Transverse colon (tissue), 4 donors: ENCODE data around the gene BPTF. TPM values are rescaled to one million over a fixed set of nuclear protein-coding genes. Genes with fewer than 3 reads are reported as not detected.
"Not testable (repeated sequence)": the region's sequence is repeated elsewhere in the genome, so short reads cannot be mapped to it uniquely, and the experiment has no call there.

Experiments
- DNase-seq: peaks from one replicate; pipeline ENCODE4 v3.0.0-alpha.2; 2019
- H3K27ac ChIP-seq, 4 donors: fragments of 200-600 bp; sonication (generic); 2 replicates each; pipeline ENCODE4 v1.5.1; 2016 to 2018; ENCODE audit warnings: inconsistent platforms in 4 of 4
- H3K27me3 ChIP-seq: fragments of 200-600 bp; sonication (generic); 2 replicates; pipeline ENCODE4 v1.5.1; 2017; ENCODE audit warnings: inconsistent platforms
- H3K36me3 ChIP-seq, 4 donors: fragments of 200-600 bp; sonication (generic); 2 replicates each; pipeline ENCODE4 v1.5.1; 2017 to 2019; ENCODE audit warnings: inconsistent platforms in 4 of 4
- H3K4me1 ChIP-seq, 4 donors: fragments of 200-600 bp; sonication (generic); 2 replicates each; pipeline ENCODE4 v1.5.1; 2017 to 2020; ENCODE audit warnings: inconsistent platforms in 4 of 4
- H3K4me3 ChIP-seq, 4 donors: fragments of 200-600 bp; sonication (generic); 1 replicate in 1 of 4; 2 replicates in 3 of 4; pipeline versions ENCODE4 v1.5.1 to v1.6.1; 2017 to 2019; ENCODE audit warnings: inconsistent platforms in 4 of 4
- H3K9me3 ChIP-seq, 2 donors: fragments of 200-600 bp; sonication (generic); 2 replicates each; pipeline ENCODE4 v1.5.1; 2017 to 2019; ENCODE audit warnings: inconsistent platforms in 2 of 2
- EP300 ChIP-seq: sonication (generic); formaldehyde crosslinking; IDR thresholded peaks from one replicate; pipeline ENCODE4 v1.6.1; 2017; ENCODE audit warnings: antibody characterized with exemption, low read depth
- POLR2A ChIP-seq: fragments of 450-650 bp; IDR thresholded peaks from one replicate; pipeline ENCODE4 v1.6.1; 2016; ENCODE audit warnings: antibody characterized with exemption, mild to moderate bottlenecking, moderate library complexity
- POLR2AphosphoS5 ChIP-seq, 3 donors: sonication (generic); formaldehyde crosslinking; IDR thresholded peaks; one replicate each; pipeline ENCODE4 v1.6.1; 2016; ENCODE audit warnings: antibody characterized with exemption in 3 of 3
- WGBS, 2 donors: methylation state at CpG; one replicate each; pipeline ENCODE4 v1.1.5; 2018; ENCODE audit warnings: low coverage in 1 of 2; 5-methylcytosine and 5-hydroxymethylcytosine counted together
- in situ Hi-C, 4 donors: fragments of 200-750 bp; cut with MboI; loops; one replicate each; pipeline versions ENCODE4 v1.15.0 to v1.15.1; 2017; ENCODE audit warnings: low sequenced_read_pairs in 3 of 4, low pct_ligation_motif_present in 1 of 4, low pct_unique_long_range_greater_than_20kb in 1 of 4
- intact Hi-C: fragments of 100-400 bp; cut with DNase I; formaldehyde crosslinking; loops from one replicate; pipeline ENCODE4 v1.15.1; 2023; ENCODE audit warnings: low total_unique reads
- total RNA-seq, 4 donors: library from RNA; depleted of rRNA; stranded (reverse); fragments of >200 nt; gene quantifications; one replicate each; pipeline ENCODE4 v1.1.0, GENCODE V29; 2016
- TF ChIP-seq, protein P1 (sequence below), 5 experiments: fragments of 200-600 bp in 3 of 5; fragments of 450-650 bp in 2 of 5; sonication (generic) in 3 of 5; IDR thresholded peaks; 1 replicate in 2 of 5; 2 replicates in 3 of 5; pipeline ENCODE4 v1.5.1; 2016 to 2017; ENCODE audit warnings: antibody characterized with exemption in 5 of 5, inconsistent platforms in 3 of 5, mild to moderate bottlenecking in 2 of 5, moderate library complexity in 1 of 5

BPTF gene
- total RNA-seq, 4 donors from 2014 or later: 70.3 to 158 (median 86.7) TPM

DNA sequence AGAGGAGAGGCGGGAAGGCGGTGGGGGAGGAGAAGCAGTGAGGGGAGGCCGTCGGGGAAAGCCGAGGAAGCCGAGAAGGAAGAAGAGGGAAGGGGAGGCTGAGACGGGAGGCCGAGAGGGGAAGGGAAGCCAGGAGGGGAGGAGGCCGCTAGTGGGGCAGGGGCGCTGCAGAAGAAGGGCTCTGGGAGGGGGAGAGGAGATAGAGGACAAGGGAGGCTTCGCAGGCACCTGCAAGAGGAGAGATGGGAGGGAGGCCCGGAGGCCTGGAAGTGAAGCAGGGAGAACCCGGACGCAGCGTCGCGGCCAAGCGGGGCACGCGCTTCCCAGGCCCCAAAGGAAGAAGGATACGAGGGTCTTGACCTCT, 168.7 kb downstream of the BPTF start:
- H3K27ac ChIP-seq: peak overlapping the region; percentile 96 to 99 (median 98)
- WGBS, 2 donors: 3 to 4% methylated on average over 8 to 21 of the region's 21 CpGs
- no peaks in the 10 kb centered on the region for H3K9me3 ChIP-seq
- intact Hi-C loops (no loop called here), in situ Hi-C loops (no loop called here)
- no peaks in the 10 kb centered on the region for H3K36me3 ChIP-seq
- peak overlapping the region; percentile 61 to 83 (median 82) for H3K4me3 ChIP-seq
- no peak for DNase-seq
- peaks cover 6% of the 10 kb centered on the region for H3K27me3 ChIP-seq
- TF ChIP-seq POLR2A: no peak
- no peak for TF ChIP-seq POLR2AphosphoS5 (IDR thresholded peaks at IDR 0.05)
- TF ChIP-seq, protein P1, sequence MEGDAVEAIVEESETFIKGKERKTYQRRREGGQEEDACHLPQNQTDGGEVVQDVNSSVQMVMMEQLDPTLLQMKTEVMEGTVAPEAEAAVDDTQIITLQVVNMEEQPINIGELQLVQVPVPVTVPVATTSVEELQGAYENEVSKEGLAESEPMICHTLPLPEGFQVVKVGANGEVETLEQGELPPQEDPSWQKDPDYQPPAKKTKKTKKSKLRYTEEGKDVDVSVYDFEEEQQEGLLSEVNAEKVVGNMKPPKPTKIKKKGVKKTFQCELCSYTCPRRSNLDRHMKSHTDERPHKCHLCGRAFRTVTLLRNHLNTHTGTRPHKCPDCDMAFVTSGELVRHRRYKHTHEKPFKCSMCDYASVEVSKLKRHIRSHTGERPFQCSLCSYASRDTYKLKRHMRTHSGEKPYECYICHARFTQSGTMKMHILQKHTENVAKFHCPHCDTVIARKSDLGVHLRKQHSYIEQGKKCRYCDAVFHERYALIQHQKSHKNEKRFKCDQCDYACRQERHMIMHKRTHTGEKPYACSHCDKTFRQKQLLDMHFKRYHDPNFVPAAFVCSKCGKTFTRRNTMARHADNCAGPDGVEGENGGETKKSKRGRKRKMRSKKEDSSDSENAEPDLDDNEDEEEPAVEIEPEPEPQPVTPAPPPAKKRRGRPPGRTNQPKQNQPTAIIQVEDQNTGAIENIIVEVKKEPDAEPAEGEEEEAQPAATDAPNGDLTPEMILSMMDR (IDR thresholded peaks at IDR 0.05): no peak
- TF ChIP-seq EP300: no peak
- peaks cover 9 to 28% (median 18%) of the 10 kb centered on the region in 4 donors for H3K4me1 ChIP-seq

DNA sequence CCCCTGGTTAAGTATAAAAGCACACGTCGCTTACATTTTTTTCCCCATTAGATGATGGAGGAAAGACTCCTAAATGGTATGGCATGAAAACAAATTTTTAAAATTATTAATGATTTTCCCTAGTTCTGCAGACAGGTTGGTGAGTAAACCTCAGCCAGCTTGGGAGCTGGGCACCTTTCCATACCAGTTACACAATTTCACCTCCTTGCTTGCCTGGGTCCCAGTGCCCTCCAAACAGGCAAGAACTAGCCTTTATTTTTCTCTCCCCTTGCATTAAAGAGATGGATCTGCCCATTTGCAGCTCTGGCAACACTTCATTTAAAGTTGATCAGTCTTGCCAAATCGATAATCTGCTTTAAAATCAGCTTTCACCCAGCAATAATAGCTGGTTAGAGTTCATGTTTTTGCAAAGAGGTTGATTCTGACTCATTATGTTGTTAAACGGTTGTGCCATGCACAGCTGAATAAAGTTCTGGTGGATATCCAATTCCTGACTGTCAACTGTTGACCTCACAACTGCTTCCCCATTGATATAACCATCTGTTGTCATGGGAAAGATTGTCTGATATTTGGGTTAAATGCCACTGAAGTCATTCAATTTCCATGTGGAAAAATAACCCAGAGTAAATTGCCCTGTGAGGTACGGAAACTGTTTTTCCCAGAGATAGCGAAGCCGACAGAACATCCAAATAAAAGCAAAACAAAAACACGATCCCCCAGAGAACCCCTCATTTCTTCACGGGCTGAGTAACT, 169.7 kb downstream of the BPTF start:
- DNase-seq: no peak
- in situ Hi-C loops: no loop called here
- Histone ChIP-seq H3K27me3 (peaks cover 6% of the 10 kb centered on the region), H3K36me3 (no peaks in the 10 kb centered on the region), H3K4me3 (peak overlapping the region; percentile 33 to 63 (median 44)), H3K27ac (peak overlapping the region; percentile 96 to 99 (median 98)), H3K9me3 (no peaks in the 10 kb centered on the region), H3K4me1 (peaks cover 9 to 28% (median 18%) of the 10 kb centered on the region in 4 donors)
- TF ChIP-seq POLR2AphosphoS5 (IDR thresholded peaks at IDR 0.05) (peak in 1 of 3 donors; percentile 16), EP300 (no peak)
- intact Hi-C loops: loop anchor here (5.0 kb wide), 1 partner anchor 1028 kb away; no protein-coding TSS in a partner anchor
- WGBS, 2 donors: 22 to 42% methylated on average over 3 to 9 of the region's 9 CpGs

DNA sequence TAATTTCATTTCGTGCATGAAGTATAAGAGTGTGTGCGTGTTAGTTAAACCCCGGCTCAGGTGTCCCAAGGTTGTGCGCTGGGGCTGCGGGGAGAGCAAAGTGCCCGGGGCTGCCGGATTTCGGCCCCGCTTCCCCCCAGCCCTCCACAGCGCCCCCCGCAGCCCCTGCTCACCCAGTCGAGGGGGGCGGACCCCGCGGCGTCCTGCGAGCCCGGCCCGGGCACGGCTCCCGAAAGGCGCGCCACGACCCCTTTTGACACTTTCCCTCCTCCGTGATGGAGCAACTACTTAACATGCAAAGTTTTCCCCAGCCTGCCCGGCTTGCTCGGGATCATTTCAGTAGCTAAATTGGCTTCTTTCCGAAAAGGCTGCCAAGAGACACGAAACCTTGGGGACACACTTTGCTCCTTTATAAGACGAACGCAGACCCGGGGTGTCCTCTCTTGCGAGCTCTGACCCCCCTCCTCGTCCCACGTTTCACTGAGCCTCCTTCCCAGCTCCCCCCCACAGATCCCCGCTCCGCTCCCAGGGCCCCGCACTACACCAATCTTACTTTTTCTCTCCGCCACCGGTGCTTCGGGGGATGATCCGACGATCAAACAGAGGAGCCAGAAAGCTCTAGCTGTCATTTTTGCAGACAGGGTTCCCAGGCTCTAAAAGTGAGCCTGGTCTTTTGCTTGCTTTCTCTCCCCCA, 170.4 kb downstream of the BPTF start:
- Histone ChIP-seq H3K4me1 (peaks cover 9 to 28% (median 18%) of the 10 kb centered on the region in 4 donors), H3K4me3 (peak overlapping the region; percentile 33 to 63 (median 44)), H3K27ac (peak overlapping the region; percentile 14 to 99 (median 66)), H3K27me3 (peaks cover 6% of the 10 kb centered on the region), H3K36me3 (no peaks in the 10 kb centered on the region), H3K9me3 (no peaks in the 10 kb centered on the region)
- 0% methylated on average over 39 of the region's 43 CpGs; no CpG with 5 or more reads in 1 of the 2 donors for WGBS, 2 donors
- TF ChIP-seq POLR2A (no peak), EP300 (no peak), POLR2AphosphoS5 (IDR thresholded peaks at IDR 0.05) (no peak)
- TF ChIP-seq, protein P1 (IDR thresholded peaks at IDR 0.05): no peak
- intact Hi-C loops: loop anchor here (5.0 kb wide), 1 partner anchor 1028 kb away; no protein-coding TSS in a partner anchor
- in situ Hi-C loops: no loop called here
- DNase-seq: peak; percentile 19

DNA sequence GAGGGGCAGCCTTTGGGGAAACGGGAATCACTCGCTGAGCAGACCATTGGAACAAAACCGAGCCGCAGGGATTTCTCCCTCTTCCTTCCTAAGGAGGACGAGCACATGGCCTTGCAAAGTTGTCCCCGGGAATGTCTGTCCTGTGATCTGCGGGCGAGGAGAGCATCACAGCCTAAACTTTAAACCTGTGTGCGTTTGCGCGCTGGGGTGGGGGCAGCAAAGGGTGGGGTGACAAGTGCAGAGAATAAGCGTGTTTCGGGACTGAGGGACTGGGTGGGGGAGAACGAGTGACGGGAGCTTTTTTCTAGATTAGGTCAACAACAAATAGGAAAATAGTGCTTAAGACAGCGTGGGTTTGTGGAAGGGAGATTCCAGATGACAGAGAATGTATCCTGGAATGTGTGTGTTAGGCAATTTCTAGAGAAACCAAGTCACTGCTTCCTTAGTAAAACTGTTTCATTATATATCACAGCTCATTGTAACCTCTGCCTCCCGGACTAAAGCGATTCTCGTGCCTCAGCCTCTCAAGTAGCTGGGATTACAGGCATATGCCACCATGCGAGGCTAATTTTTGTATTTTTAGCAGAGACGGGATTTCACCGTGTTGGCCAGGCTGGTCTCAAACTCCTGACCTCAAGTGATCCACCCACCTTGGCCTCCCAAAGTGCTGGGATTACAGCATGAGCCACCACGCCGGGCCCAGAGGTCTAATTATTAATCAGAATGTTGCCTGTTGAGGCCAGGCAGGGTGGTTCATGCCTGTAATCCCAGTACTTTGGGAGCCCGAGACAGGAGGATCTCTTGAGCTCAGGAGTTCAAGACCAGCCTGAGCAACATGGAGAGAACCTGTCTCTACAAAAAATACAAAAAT, 171.2 kb downstream of the BPTF start, which contains the start of gene C17orf58:
C17orf58 (minus strand) TSS at position 169 of the 871 bp plus-strand sequence. CDS start 271 bp downstream, outside the sequence.
- Histone ChIP-seq H3K27ac (peak within 1 kb of the TSS; percentile 14 to 99 (median 66)), H3K4me1 (peaks cover 9 to 28% (median 18%) of the 10 kb centered on the region in 4 donors), H3K4me3 (peak within 1 kb of the TSS; percentile 33 to 63 (median 44))
- intact Hi-C loops: loop anchor here (5.0 kb wide), 1 partner anchor 1029 kb away; no protein-coding TSS in a partner anchor
- DNase-seq, H3K9me3 ChIP-seq, in situ Hi-C loops, H3K36me3 ChIP-seq, H3K27me3 ChIP-seq: not testable (repeated sequence)
- WGBS, 2 donors: 27 to 54% methylated on average over 9 to 25 of the region's 25 CpGs
